SK-N-SH (cell line): ENCODE results near the gene NEK3. TPM values are rescaled to one million over a fixed set of nuclear protein-coding genes. Genes with fewer than 3 reads are reported as not detected.
"Not testable (repeated sequence)": the region's sequence is repeated elsewhere in the genome, so short reads cannot be mapped to it uniquely, and the experiment has no call there.

Experiments
- CTCF ChIA-PET: fragments of 300-600, 350-600 bp; formaldehyde crosslinking; extraction: SDS; loops from one replicate; lab custom pipeline; 2021; lab: Yijun Ruan, JAX
- POLR2A ChIA-PET: fragments of 350-600 bp; sonication (Branson Sonifier 250); formaldehyde crosslinking; extraction: SDS; loops from one replicate; lab custom pipeline; 2020; ENCODE audit warnings: antibody characterized with exemption, inconsistent platforms; lab: Yijun Ruan, JAX
- DNase-seq: peaks from one replicate; pipeline ENCODE4 v3.0.0; 2012
- H2AFZ ChIP-seq: fragments of 200-600 bp; sonication (generic); 2 replicates; pipeline ENCODE4 v1.8.1; 2016; ENCODE audit warnings: antibody characterized with exemption, mild to moderate bottlenecking, low read depth
- H3F3A ChIP-seq: fragments of 200-600 bp; sonication (generic); replicated peaks from 2 replicates; pipeline ENCODE3; 2016; ENCODE audit warnings: antibody characterized with exemption, mild to moderate bottlenecking; ENCODE audit not compliant: insufficient read depth
- H3K27ac ChIP-seq, 2 experiments: fragments of 200-500 bp in 1 of 2; fragments of 200-600 bp in 1 of 2; sonication (Bioruptor generic) in 1 of 2; sonication (generic), shearing (Covaris generic) in 1 of 2; 2 replicates each; pipeline versions ENCODE4 v1.5.1 to v1.6.1; 2014 to 2016; ENCODE audit warnings: low read depth in 2 of 2, inconsistent platforms in 1 of 2, low read length in 1 of 2, mild to moderate bottlenecking in 1 of 2, mixed read lengths in 1 of 2
- H3K27me3 ChIP-seq: fragments of 200-600 bp; sonication (generic), shearing (Covaris generic); 2 replicates; pipeline ENCODE4 v1.6.1; 2016; ENCODE audit warnings: mixed run types; ENCODE audit not compliant: insufficient read depth
- H3K36me3 ChIP-seq, 2 experiments: fragments of 200-500 bp in 1 of 2; fragments of 200-600 bp in 1 of 2; sonication (Bioruptor generic) in 1 of 2; sonication (generic) in 1 of 2; replicated peaks in 1 of 2; 2 replicates each; pipeline versions ENCODE3 to v1.5.1; 2014 to 2016; ENCODE audit warnings: low read length in 1 of 2, mild to moderate bottlenecking in 1 of 2; ENCODE audit not compliant: insufficient read depth in 2 of 2, control insufficient read depth in 1 of 2
- H3K4me1 ChIP-seq, 2 experiments: fragments of 200-500 bp in 1 of 2; fragments of 200-600 bp in 1 of 2; sonication (Bioruptor generic) in 1 of 2; sonication (generic), shearing (Covaris generic) in 1 of 2; 2 replicates each; pipeline versions ENCODE4 v1.5.1 to v1.6.1; 2014 to 2016; ENCODE audit warnings: low read depth in 1 of 2, low read length in 1 of 2, mixed run types in 1 of 2; ENCODE audit not compliant: insufficient read depth in 2 of 2, control insufficient read depth in 1 of 2
- H3K4me2 ChIP-seq: fragments of 200-600 bp; sonication (generic), shearing (Covaris generic); 2 replicates; pipeline ENCODE4 v1.6.1; 2017; ENCODE audit warnings: mixed run types
- H3K4me3 ChIP-seq, 2 experiments: fragments of 200-500 bp in 1 of 2; fragments of 200-600 bp in 1 of 2; sonication (Bioruptor generic) in 1 of 2; sonication (generic), shearing (Covaris generic) in 1 of 2; 2 replicates each; pipeline versions ENCODE4 v1.5.1 to v1.8.1; 2014 to 2016; ENCODE audit warnings: low read depth in 2 of 2, inconsistent platforms in 1 of 2, low read length in 1 of 2, mild to moderate bottlenecking in 1 of 2, mixed read lengths in 1 of 2, moderate library complexity in 1 of 2
- H3K79me2 ChIP-seq: fragments of 200-600 bp; sonication (generic); 2 replicates; pipeline ENCODE4 v1.8.1; 2017; ENCODE audit warnings: mild to moderate bottlenecking; ENCODE audit not compliant: insufficient read depth
- H3K9ac ChIP-seq: fragments of 200-600 bp; sonication (generic); 2 replicates; pipeline ENCODE4 v1.6.1; 2017; ENCODE audit warnings: mixed run types
- H3K9me2 ChIP-seq: fragments of 200-600 bp; sonication (generic); 2 replicates; pipeline ENCODE4 v1.6.1; 2017; ENCODE audit warnings: mixed run types
- H3K9me3 ChIP-seq: fragments of 200-600 bp; sonication (generic); 2 replicates; pipeline ENCODE4 v1.6.1; 2017; ENCODE audit warnings: mixed run types, mild to moderate bottlenecking, moderate library complexity
- H4K20me1 ChIP-seq: fragments of 200-600 bp; sonication (generic); 2 replicates; pipeline ENCODE4 v1.6.1; 2017; ENCODE audit warnings: mild to moderate bottlenecking, mixed run types; ENCODE audit not compliant: insufficient read depth
- ELF1 ChIP-seq: IDR thresholded peaks from 2 replicates; pipeline ENCODE4 v1.4.0; 2012
- EP300 ChIP-seq, 2 experiments: IDR thresholded peaks; 2 replicates each; pipeline versions ENCODE4 v1.4.0 to v1.6.1; 2012; ENCODE audit warnings: borderline replicate concordance in 1 of 2, low read depth in 1 of 2, low read length in 1 of 2
- EZH2phosphoT487 ChIP-seq: fragments of 200-600 bp; sonication (generic); IDR thresholded peaks from 2 replicates; pipeline ENCODE4 v1.6.1; 2017; ENCODE audit warnings: low read depth, mixed run types, mild to moderate bottlenecking, antibody characterized with exemption, moderate library complexity, borderline replicate concordance
- FOXM1 ChIP-seq: IDR thresholded peaks from 2 replicates; pipeline ENCODE4 v1.4.0; 2012; ENCODE audit warnings: low read depth, mild to moderate bottlenecking
- GABPA ChIP-seq: IDR thresholded peaks from 2 replicates; pipeline ENCODE4 v1.4.0; 2012; ENCODE audit warnings: low read depth, mild to moderate bottlenecking
- MEF2A ChIP-seq: IDR thresholded peaks from 2 replicates; pipeline ENCODE4 v1.4.0; 2012; ENCODE audit warnings: low read depth, borderline replicate concordance
- MXI1 ChIP-seq: IDR thresholded peaks from 2 replicates; pipeline ENCODE4 v1.6.1; 2012; ENCODE audit warnings: mild to moderate bottlenecking, low read depth, low read length, improper control_type of control experiment
- NFIC ChIP-seq: IDR thresholded peaks from 2 replicates; pipeline ENCODE4 v1.4.0; 2012; ENCODE audit warnings: borderline replicate concordance
- NRF1 ChIP-seq: IDR thresholded peaks from 2 replicates; pipeline ENCODE4 v1.6.1; 2012; ENCODE audit warnings: low read depth, mild to moderate bottlenecking, low read length
- PBX3 ChIP-seq: IDR thresholded peaks from 2 replicates; pipeline ENCODE4; 2012
- RFX5 ChIP-seq: IDR thresholded peaks from 2 replicates; pipeline ENCODE4 v1.6.1; 2012; ENCODE audit warnings: mild to moderate bottlenecking, improper control_type of control experiment, low read length
- RXRA ChIP-seq: IDR thresholded peaks from 2 replicates; pipeline ENCODE4 v1.4.0; 2012; ENCODE audit warnings: low read depth, mild to moderate bottlenecking, borderline replicate concordance
- TAF1 ChIP-seq: IDR thresholded peaks from 2 replicates; pipeline ENCODE4 v1.6.1; 2012; ENCODE audit warnings: low read depth, mild to moderate bottlenecking, low read length, moderate library complexity, borderline replicate concordance
- TEAD4 ChIP-seq: IDR thresholded peaks from 2 replicates; pipeline ENCODE4 v1.4.0; 2012; ENCODE audit warnings: mild to moderate bottlenecking, borderline replicate concordance; ENCODE audit not compliant: insufficient read depth
- USF1 ChIP-seq: IDR thresholded peaks from 2 replicates; pipeline ENCODE4 v1.4.0; 2012; ENCODE audit warnings: low read depth, borderline replicate concordance
- USF2 ChIP-seq: fragments of 150-350 bp; IDR thresholded peaks from 2 replicates; pipeline ENCODE4 v1.6.1; 2017; ENCODE audit warnings: antibody characterized with exemption, low read length, low read depth, borderline replicate concordance
- WGBS: methylation state at CpG from one replicate; pipeline ENCODE4 v1.1.6; 2017; ENCODE audit warnings: low lambda C conversion rate; 5-methylcytosine and 5-hydroxymethylcytosine counted together
- polyA plus RNA-seq, 3 experiments: library from polyadenylated mRNA; depleted of rRNA; stranded (reverse); fragments of >200 nt; gene quantifications; 2 replicates each; pipeline ENCODE4 v1.2.3, GENCODE V29; 2012

NEK3 gene
- polyA plus RNA-seq, 1 of the 3 experiments (the other 2 are of a cell fraction), result 12.7 TPM

GRCh38 chr13:52091473-52091872 lies 67.9 kb downstream of the NEK3 start:
- ChIA-PET CTCF (interaction anchor here (0.6 kb wide), 1 partner anchor 215 kb away, joined by 3 read pairs; no protein-coding TSS in a partner anchor), POLR2A (no interaction called here)
- 47% methylated on average over 2 of the region's 2 CpGs for WGBS
- H3K79me2 ChIP-seq, result no peaks in the 10 kb centered on the region
- H3K4me3 ChIP-seq, result no peak overlapping the region
- H3K27ac ChIP-seq, result no peak overlapping the region
- TF ChIP-seq FOXM1 (no peak), NRF1 (no peak), TAF1 (no peak), EZH2phosphoT487 (no peak), NFIC (no peak), USF1 (no peak)
- DNase-seq, result no peak
- no peaks in the 10 kb centered on the region for H3F3A ChIP-seq
- H2AFZ ChIP-seq, result no peak overlapping the region
- no peaks in the 10 kb centered on the region for H3K36me3 ChIP-seq
- no peaks in the 10 kb centered on the region for H4K20me1 ChIP-seq
- no peaks in the 10 kb centered on the region for H3K9me2 ChIP-seq
- no peak overlapping the region for H3K9ac ChIP-seq
- H3K4me2 ChIP-seq, result no peak overlapping the region
- H3K27me3 ChIP-seq, result no peaks in the 10 kb centered on the region
- H3K4me1 ChIP-seq, result no peaks in the 10 kb centered on the region
- H3K9me3 ChIP-seq, result no peaks in the 10 kb centered on the region

GRCh38 chr13:52085421-52085820 lies 74.0 kb downstream of the NEK3 start:
- H2AFZ ChIP-seq, result no peak overlapping the region
- no peaks in the 10 kb centered on the region for H3K4me1 ChIP-seq
- no peak overlapping the region for H3K27ac ChIP-seq
- WGBS, result 75% methylated on average over 2 of the region's 2 CpGs
- no peak for DNase-seq
- H3K27me3 ChIP-seq, result no peaks in the 10 kb centered on the region
- H3K9me3 ChIP-seq, result no peaks in the 10 kb centered on the region
- no peaks in the 10 kb centered on the region for H3K9me2 ChIP-seq
- H4K20me1 ChIP-seq, result no peaks in the 10 kb centered on the region
- H3K79me2 ChIP-seq, result no peaks in the 10 kb centered on the region
- POLR2A ChIA-PET, result no interaction called here
- H3K36me3 ChIP-seq, result no peaks in the 10 kb centered on the region
- TF ChIP-seq GABPA, result no peak
- no peak for TF ChIP-seq USF1
- no peak for TF ChIP-seq RXRA
- no peak for TF ChIP-seq TEAD4
- no peak for TF ChIP-seq ELF1
- no peak for TF ChIP-seq TAF1
- TF ChIP-seq NRF1, result no peak
- TF ChIP-seq RFX5, result no peak
- TF ChIP-seq PBX3, result no peak
- TF ChIP-seq MEF2A, result no peak
- no peak for TF ChIP-seq USF2
- no peak for TF ChIP-seq MXI1
- no peak for TF ChIP-seq EP300 (IDR thresholded peaks at IDR 0.05; ENCODE audit: borderline replicate concordance in 1 of 2, low read depth in 1 of 2, low read length in 1 of 2)
- H3K4me3 ChIP-seq, result no peak overlapping the region
- no peak overlapping the region for H3K4me2 ChIP-seq
- H3K9ac ChIP-seq, result no peak overlapping the region
- no peaks in the 10 kb centered on the region for H3F3A ChIP-seq
- CTCF ChIA-PET, result interaction anchor here (1.1 kb wide), 1 partner anchor 48 kb away, joined by 3 read pairs; no protein-coding TSS in a partner anchor

GRCh38 chr13:52084981-52085380 lies 74.4 kb downstream of the NEK3 start:
- CTCF ChIA-PET, DNase-seq, H3K79me2 ChIP-seq, H3K27me3 ChIP-seq, H3K9me2 ChIP-seq, H3K4me3 ChIP-seq, H3K9me3 ChIP-seq, H3K36me3 ChIP-seq, H4K20me1 ChIP-seq, H3K9ac ChIP-seq, H2AFZ ChIP-seq, POLR2A ChIA-PET, H3K27ac ChIP-seq, H3K4me1 ChIP-seq, H3K4me2 ChIP-seq, H3F3A ChIP-seq: not testable (repeated sequence)
- 66% methylated on average over 3 of the region's 3 CpGs for WGBS
